HEK293 (cell line): ENCODE data around the gene DNAI1.

ENCODE experiments used
- CTCF ChIA-PET: fragments of 350-600 bp; formaldehyde crosslinking; extraction: SDS; loops from one replicate; lab custom pipeline; 2021; ENCODE audit warnings: antibody characterized with exemption; lab: Yijun Ruan, JAX
- POLR2A ChIA-PET: fragments of 300-600 bp; formaldehyde crosslinking; extraction: SDS; loops from one replicate; lab custom pipeline; 2020; ENCODE audit warnings: antibody characterized with exemption, inconsistent platforms; lab: Yijun Ruan, JAX
- H3K27ac ChIP-seq: fragments of 200-500 bp; sonication (Bioruptor generic); 2 replicates; pipeline ENCODE4 v1.5.1; 2014; ENCODE audit warnings: low read depth, low read length, control low read depth, inconsistent platforms; ENCODE audit errors: extremely low read depth
- H3K36me3 ChIP-seq, 2 experiments: fragments of 200-500 bp in 1 of 2; sonication (Bioruptor generic) in 1 of 2; 1 replicate in 1 of 2; 2 replicates in 1 of 2; pipeline ENCODE4 v1.5.1; 2014 to 2017; ENCODE audit warnings: inconsistent platforms in 2 of 2, low read length in 2 of 2; ENCODE audit not compliant: control insufficient read depth in 2 of 2, insufficient read depth in 1 of 2
- H3K4me1 ChIP-seq: fragments of 200-500 bp; sonication (Bioruptor generic); 2 replicates; pipeline ENCODE4 v1.5.1; 2014; ENCODE audit warnings: mild to moderate bottlenecking, low read length, inconsistent platforms; ENCODE audit not compliant: control insufficient read depth, insufficient read depth
- H3K4me3 ChIP-seq: 2 replicates; pipeline ENCODE4 v1.5.1; 2011; ENCODE audit warnings: low read depth, mild to moderate bottlenecking, control low read depth, low read length, moderate library complexity
- H3K9me3 ChIP-seq: fragments of 200-500 bp; sonication (Bioruptor generic); 2 replicates; pipeline ENCODE4 v1.5.1; 2014; ENCODE audit warnings: low read depth, low read length, inconsistent platforms; ENCODE audit not compliant: control insufficient read depth, insufficient read depth
- GLIS1 ChIP-seq: fragments of 450-650 bp; formaldehyde crosslinking; IDR thresholded peaks from 2 replicates; pipeline ENCODE4 v1.5.1; 2016; ENCODE audit warnings: missing biosample characterization, missing genetic modification characterization
- HOXD13 ChIP-seq: sonication (generic); formaldehyde crosslinking; IDR thresholded peaks from 2 replicates; pipeline ENCODE4 v1.8.0; 2022; ENCODE audit warnings: missing genetic modification reagents, borderline replicate concordance
- KLF7 ChIP-seq: fragments of 450-650 bp; formaldehyde crosslinking; IDR thresholded peaks from 2 replicates; pipeline ENCODE4 v1.5.1; 2016; ENCODE audit warnings: missing biosample characterization, missing genetic modification characterization, borderline replicate concordance
- PATZ1 ChIP-seq: fragments of 450-650 bp; formaldehyde crosslinking; IDR thresholded peaks from 2 replicates; pipeline ENCODE4 v1.5.1; 2016; ENCODE audit warnings: missing biosample characterization, missing genetic modification characterization
- PRDM6 ChIP-seq: fragments of 450-650 bp; formaldehyde crosslinking; IDR thresholded peaks from 2 replicates; pipeline ENCODE4 v1.5.1; 2017; ENCODE audit warnings: missing biosample characterization, missing genetic modification characterization
- SALL2 ChIP-seq: fragments of 450-650 bp; formaldehyde crosslinking; IDR thresholded peaks from 2 replicates; pipeline ENCODE4 v1.5.0; 2017; ENCODE audit warnings: missing biosample characterization, mild to moderate bottlenecking, missing genetic modification characterization, borderline replicate concordance
- SP7 ChIP-seq: fragments of 450-650 bp; formaldehyde crosslinking; IDR thresholded peaks from 2 replicates; pipeline ENCODE4 v1.5.1; 2016; ENCODE audit warnings: missing biosample characterization, missing genetic modification characterization
- ZBTB48 ChIP-seq: fragments of 450-650 bp; formaldehyde crosslinking; IDR thresholded peaks from 2 replicates; pipeline ENCODE4 v1.5.1; 2016; ENCODE audit warnings: missing biosample characterization, missing genetic modification characterization
- ZFHX2 ChIP-seq: fragments of 450-650 bp; formaldehyde crosslinking; conservative IDR thresholded peaks from 2 replicates; pipeline ENCODE4 v1.5.1; 2016; ENCODE audit warnings: missing biosample characterization, missing genetic modification characterization
- ZFP41 ChIP-seq: fragments of 450-650 bp; formaldehyde crosslinking; IDR thresholded peaks from 2 replicates; pipeline ENCODE4 v1.5.1; 2016; ENCODE audit warnings: missing biosample characterization, missing genetic modification characterization, borderline replicate concordance
- ZNF16 ChIP-seq: fragments of 450-650 bp; formaldehyde crosslinking; IDR thresholded peaks from 2 replicates; pipeline ENCODE4 v1.5.1; 2016; ENCODE audit warnings: low read depth, missing biosample characterization, missing genetic modification characterization
- ZNF175 ChIP-seq: fragments of 450-650 bp; formaldehyde crosslinking; IDR thresholded peaks from 2 replicates; pipeline ENCODE4 v1.5.1; 2016; ENCODE audit warnings: missing biosample characterization, missing genetic modification characterization
- ZNF433 ChIP-seq: fragments of 450-650 bp; formaldehyde crosslinking; IDR thresholded peaks from 2 replicates; pipeline ENCODE4 v1.5.1; 2016; ENCODE audit warnings: missing biosample characterization, missing genetic modification characterization, low read depth
- ZNF571 ChIP-seq: fragments of 450-650 bp; formaldehyde crosslinking; IDR thresholded peaks from 2 replicates; pipeline ENCODE4 v1.5.0; 2017; ENCODE audit warnings: missing biosample characterization, missing genetic modification characterization
- ZNF621 ChIP-seq: fragments of 450-650 bp; formaldehyde crosslinking; IDR thresholded peaks from 2 replicates; pipeline ENCODE4 v1.5.1; 2017; ENCODE audit warnings: missing biosample characterization, missing genetic modification characterization
- ZNF629 ChIP-seq: fragments of 450-650 bp; formaldehyde crosslinking; IDR thresholded peaks from 2 replicates; pipeline ENCODE4 v1.5.1; 2017; ENCODE audit warnings: missing biosample characterization, missing genetic modification characterization
- TF ChIP-seq, protein P1 (sequence below): fragments of 450-650 bp; formaldehyde crosslinking; IDR thresholded peaks from 2 replicates; pipeline ENCODE4 v1.5.1; 2016; ENCODE audit warnings: missing biosample characterization, missing genetic modification characterization, borderline replicate concordance
- TF ChIP-seq, protein P2 (sequence below): fragments of 450-650 bp; IDR thresholded peaks from 2 replicates; pipeline ENCODE4 v1.5.1; 2018; ENCODE audit warnings: missing biosample characterization, mild to moderate bottlenecking, missing genetic modification characterization
- TF ChIP-seq, protein P3 (sequence below): fragments of 450-650 bp; formaldehyde crosslinking; IDR thresholded peaks from 2 replicates; pipeline ENCODE4 v1.5.1; 2017; ENCODE audit warnings: missing biosample characterization, missing genetic modification characterization
- TF ChIP-seq, protein P4 (sequence below): fragments of 450-650 bp; formaldehyde crosslinking; IDR thresholded peaks from 2 replicates; pipeline ENCODE4 v1.5.1; 2016; ENCODE audit warnings: missing biosample characterization, missing genetic modification characterization
- TF ChIP-seq, protein P5 (sequence below): fragments of 450-650 bp; formaldehyde crosslinking; IDR thresholded peaks from 2 replicates; pipeline ENCODE4 v1.5.1; 2016; ENCODE audit warnings: missing biosample characterization, missing genetic modification characterization

Gene DNAI1

DNA sequence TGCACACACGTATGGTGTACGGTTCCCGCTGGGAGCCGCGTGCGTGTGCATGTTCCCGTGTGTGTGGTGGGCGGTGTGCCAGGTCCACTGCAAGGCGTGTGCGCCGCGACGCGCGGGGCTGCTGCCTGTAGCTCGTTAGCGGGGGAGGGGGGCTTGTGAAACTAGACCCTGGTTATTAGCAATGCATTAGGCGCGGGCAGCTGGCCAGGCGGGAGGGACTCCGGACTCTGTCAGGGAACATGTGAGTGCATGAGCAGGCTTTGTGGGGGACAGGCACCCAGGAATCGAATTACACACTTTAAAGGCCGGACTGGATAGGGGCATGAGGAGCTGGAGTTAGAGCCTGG, 96.4 kb downstream of the DNAI1 start (continued):
- TF ChIP-seq, protein P1, sequence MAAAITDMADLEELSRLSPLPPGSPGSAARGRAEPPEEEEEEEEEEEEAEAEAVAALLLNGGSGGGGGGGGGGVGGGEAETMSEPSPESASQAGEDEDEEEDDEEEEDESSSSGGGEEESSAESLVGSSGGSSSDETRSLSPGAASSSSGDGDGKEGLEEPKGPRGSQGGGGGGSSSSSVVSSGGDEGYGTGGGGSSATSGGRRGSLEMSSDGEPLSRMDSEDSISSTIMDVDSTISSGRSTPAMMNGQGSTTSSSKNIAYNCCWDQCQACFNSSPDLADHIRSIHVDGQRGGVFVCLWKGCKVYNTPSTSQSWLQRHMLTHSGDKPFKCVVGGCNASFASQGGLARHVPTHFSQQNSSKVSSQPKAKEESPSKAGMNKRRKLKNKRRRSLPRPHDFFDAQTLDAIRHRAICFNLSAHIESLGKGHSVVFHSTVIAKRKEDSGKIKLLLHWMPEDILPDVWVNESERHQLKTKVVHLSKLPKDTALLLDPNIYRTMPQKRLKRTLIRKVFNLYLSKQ (tag by site-specific recombination), result no peak
- TF ChIP-seq SP7 (peak; percentile 68), ZNF629 (no peak), PRDM6 (tag by site-specific recombination) (no peak), ZFP41 (tag by site-specific recombination) (no peak), ZFHX2 (tag by site-specific recombination) (peak; percentile 43), ZNF621 (tag by site-specific recombination) (no peak), ZNF16 (tag by site-specific recombination) (no peak), ZNF175 (tag by site-specific recombination) (no peak), PATZ1 (tag by site-specific recombination) (peak; percentile 33; the same call in 1 of the 2 replicates), GLIS1 (tag by site-specific recombination) (peak; percentile 76), ZNF433 (tag by site-specific recombination) (no peak), KLF7 (tag by site-specific recombination) (no peak), ZBTB48 (tag by site-specific recombination) (no peak)
- TF ChIP-seq, protein P2, sequence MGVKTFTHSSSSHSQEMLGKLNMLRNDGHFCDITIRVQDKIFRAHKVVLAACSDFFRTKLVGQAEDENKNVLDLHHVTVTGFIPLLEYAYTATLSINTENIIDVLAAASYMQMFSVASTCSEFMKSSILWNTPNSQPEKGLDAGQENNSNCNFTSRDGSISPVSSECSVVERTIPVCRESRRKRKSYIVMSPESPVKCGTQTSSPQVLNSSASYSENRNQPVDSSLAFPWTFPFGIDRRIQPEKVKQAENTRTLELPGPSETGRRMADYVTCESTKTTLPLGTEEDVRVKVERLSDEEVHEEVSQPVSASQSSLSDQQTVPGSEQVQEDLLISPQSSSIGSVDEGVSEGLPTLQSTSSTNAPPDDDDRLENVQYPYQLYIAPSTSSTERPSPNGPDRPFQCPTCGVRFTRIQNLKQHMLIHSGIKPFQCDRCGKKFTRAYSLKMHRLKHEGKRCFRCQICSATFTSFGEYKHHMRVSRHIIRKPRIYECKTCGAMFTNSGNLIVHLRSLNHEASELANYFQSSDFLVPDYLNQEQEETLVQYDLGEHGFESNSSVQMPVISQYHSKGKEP (tag by site-specific recombination), result peak; percentile 68; the same call in 1 of the 2 replicates
- TF ChIP-seq, protein P3, sequence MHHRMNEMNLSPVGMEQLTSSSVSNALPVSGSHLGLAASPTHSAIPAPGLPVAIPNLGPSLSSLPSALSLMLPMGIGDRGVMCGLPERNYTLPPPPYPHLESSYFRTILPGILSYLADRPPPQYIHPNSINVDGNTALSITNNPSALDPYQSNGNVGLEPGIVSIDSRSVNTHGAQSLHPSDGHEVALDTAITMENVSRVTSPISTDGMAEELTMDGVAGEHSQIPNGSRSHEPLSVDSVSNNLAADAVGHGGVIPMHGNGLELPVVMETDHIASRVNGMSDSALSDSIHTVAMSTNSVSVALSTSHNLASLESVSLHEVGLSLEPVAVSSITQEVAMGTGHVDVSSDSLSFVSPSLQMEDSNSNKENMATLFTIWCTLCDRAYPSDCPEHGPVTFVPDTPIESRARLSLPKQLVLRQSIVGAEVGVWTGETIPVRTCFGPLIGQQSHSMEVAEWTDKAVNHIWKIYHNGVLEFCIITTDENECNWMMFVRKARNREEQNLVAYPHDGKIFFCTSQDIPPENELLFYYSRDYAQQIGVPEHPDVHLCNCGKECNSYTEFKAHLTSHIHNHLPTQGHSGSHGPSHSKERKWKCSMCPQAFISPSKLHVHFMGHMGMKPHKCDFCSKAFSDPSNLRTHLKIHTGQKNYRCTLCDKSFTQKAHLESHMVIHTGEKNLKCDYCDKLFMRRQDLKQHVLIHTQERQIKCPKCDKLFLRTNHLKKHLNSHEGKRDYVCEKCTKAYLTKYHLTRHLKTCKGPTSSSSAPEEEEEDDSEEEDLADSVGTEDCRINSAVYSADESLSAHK (tag by site-specific recombination), result 0 out of 2 replicates have a peak, but pooled peaks have one; percentile 30

GRCh38 chr9:34555500-34555899, 96.9 kb downstream of the DNAI1 start:
- TF ChIP-seq, protein P4, sequence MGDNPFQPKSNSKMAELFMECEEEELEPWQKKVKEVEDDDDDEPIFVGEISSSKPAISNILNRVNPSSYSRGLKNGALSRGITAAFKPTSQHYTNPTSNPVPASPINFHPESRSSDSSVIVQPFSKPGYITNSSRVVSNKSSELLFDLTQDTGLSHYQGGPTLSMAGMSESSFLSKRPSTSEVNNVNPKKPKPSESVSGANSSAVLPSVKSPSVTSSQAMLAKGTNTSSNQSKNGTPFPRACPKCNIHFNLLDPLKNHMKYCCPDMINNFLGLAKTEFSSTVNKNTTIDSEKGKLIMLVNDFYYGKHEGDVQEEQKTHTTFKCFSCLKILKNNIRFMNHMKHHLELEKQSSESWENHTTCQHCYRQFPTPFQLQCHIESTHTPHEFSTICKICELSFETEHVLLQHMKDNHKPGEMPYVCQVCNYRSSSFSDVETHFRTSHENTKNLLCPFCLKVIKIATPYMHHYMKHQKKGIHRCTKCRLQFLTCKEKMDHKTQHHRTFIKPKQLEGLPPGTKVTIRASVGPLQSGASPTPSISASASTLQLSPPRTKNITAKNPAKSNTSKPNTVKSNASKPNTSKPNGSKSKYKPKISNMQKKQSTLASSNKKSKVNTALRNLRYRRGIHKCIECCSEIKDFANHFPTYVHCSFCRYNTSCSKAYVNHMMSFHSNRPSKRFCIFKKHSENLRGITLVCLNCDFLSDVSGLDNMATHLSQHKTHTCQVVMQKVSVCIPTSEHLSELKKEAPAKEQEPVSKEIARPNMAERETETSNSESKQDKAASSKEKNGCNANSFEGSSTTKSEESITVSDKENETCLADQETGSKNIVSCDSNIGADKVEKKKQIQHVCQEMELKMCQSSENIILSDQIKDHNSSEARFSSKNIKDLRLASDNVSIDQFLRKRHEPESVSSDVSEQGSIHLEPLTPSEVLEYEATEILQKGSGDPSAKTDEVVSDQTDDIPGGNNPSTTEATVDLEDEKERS (tag by site-specific recombination), result no peak
- TF ChIP-seq SALL2 (tag by site-specific recombination) (no peak), HOXD13 (no peak), ZNF571 (tag by site-specific recombination) (no peak)
- TF ChIP-seq, protein P5, sequence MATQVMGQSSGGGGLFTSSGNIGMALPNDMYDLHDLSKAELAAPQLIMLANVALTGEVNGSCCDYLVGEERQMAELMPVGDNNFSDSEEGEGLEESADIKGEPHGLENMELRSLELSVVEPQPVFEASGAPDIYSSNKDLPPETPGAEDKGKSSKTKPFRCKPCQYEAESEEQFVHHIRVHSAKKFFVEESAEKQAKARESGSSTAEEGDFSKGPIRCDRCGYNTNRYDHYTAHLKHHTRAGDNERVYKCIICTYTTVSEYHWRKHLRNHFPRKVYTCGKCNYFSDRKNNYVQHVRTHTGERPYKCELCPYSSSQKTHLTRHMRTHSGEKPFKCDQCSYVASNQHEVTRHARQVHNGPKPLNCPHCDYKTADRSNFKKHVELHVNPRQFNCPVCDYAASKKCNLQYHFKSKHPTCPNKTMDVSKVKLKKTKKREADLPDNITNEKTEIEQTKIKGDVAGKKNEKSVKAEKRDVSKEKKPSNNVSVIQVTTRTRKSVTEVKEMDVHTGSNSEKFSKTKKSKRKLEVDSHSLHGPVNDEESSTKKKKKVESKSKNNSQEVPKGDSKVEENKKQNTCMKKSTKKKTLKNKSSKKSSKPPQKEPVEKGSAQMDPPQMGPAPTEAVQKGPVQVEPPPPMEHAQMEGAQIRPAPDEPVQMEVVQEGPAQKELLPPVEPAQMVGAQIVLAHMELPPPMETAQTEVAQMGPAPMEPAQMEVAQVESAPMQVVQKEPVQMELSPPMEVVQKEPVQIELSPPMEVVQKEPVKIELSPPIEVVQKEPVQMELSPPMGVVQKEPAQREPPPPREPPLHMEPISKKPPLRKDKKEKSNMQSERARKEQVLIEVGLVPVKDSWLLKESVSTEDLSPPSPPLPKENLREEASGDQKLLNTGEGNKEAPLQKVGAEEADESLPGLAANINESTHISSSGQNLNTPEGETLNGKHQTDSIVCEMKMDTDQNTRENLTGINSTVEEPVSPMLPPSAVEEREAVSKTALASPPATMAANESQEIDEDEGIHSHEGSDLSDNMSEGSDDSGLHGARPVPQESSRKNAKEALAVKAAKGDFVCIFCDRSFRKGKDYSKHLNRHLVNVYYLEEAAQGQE, result no peak
- peaks cover 3% of the 10 kb centered on the region; the same call in 1 of the 2 replicates for H3K4me1 ChIP-seq
- POLR2A ChIA-PET, result no interaction called here
- H3K4me3 ChIP-seq, result no peak overlapping the region
- H3K27ac ChIP-seq, result no peak overlapping the region
- CTCF ChIA-PET, result interaction anchor here (0.6 to 6.5 kb wide), 5 partner anchors 36 to 79 kb away, joined by 3 to 49 read pairs (median 4); no protein-coding TSS in a partner anchor
- H3K9me3 ChIP-seq, result no peaks in the 10 kb centered on the region
- no peaks in the 10 kb centered on the region for H3K36me3 ChIP-seq
